Measurements from ENCODE around the gene SYNE2.
"Not testable (repeated sequence)": the region's sequence is repeated elsewhere in the genome, so short reads cannot be mapped to it uniquely, and the experiment has no call there.

Gene SYNE2

GRCh38 chr14:64209444-64210131 is 356.8 kb downstream of the SYNE2 start:
- TF ChIP-seq CTCF (IDR thresholded peaks at IDR 0.05; ENCODE audit: low read depth, low read length, missing control alignments) = no peak
- H3K4me3 ChIP-seq (ENCODE audit: low read depth, low read length) = no peak overlapping the region
- no peak for DNase-seq (ENCODE audit: low read depth)

GRCh38 chr14:64210216-64210615 is 357.4 kb downstream of the SYNE2 start:
- H3K4me3 ChIP-seq (ENCODE audit: low read depth, low read length) = no peak overlapping the region
- no peak for TF ChIP-seq CTCF (IDR thresholded peaks at IDR 0.05; ENCODE audit: low read depth, low read length, missing control alignments)
- no peak for DNase-seq (ENCODE audit: low read depth)

- DNase-seq (ENCODE audit: low read depth) = not testable (repeated sequence)
Measured at GRCh38 chr14:64210912-64211311, 358.1 kb downstream of the SYNE2 start.

GRCh38 chr14:64212666-64213065 is 359.9 kb downstream of the SYNE2 start:
- TF ChIP-seq CTCF (IDR thresholded peaks at IDR 0.05; ENCODE audit: low read depth, low read length, missing control alignments) = no peak
- DNase-seq (ENCODE audit: low read depth) = no peak
- H3K4me3 ChIP-seq (ENCODE audit: low read depth, low read length) = no peak overlapping the region

More at GRCh38 chr14:64210912-64211311, 358.1 kb downstream of the SYNE2 start:
- not testable (repeated sequence) for H3K4me3 ChIP-seq (ENCODE audit: low read depth, low read length)

GRCh38 chr14:64213086-64213485 is 360.3 kb downstream of the SYNE2 start:
- DNase-seq (ENCODE audit: low read depth) = no peak
- TF ChIP-seq CTCF (IDR thresholded peaks at IDR 0.05; ENCODE audit: low read depth, low read length, missing control alignments) = no peak
- H3K4me3 ChIP-seq (ENCODE audit: low read depth, low read length) = no peak overlapping the region

- DNase-seq (ENCODE audit: low read depth) = no peak
- TF ChIP-seq CTCF (IDR thresholded peaks at IDR 0.05; ENCODE audit: low read depth, low read length, missing control alignments) = no peak
- H3K4me3 ChIP-seq (ENCODE audit: low read depth, low read length) = no peak overlapping the region
Measured at GRCh38 chr14:64213853-64214570, 361.2 kb downstream of the SYNE2 start.

GRCh38 chr14:64215274-64215673 is 362.5 kb downstream of the SYNE2 start:
- DNase-seq (ENCODE audit: low read depth) = no peak
- no peak overlapping the region for H3K4me3 ChIP-seq (ENCODE audit: low read depth, low read length)
- TF ChIP-seq CTCF (IDR thresholded peaks at IDR 0.05; ENCODE audit: low read depth, low read length, missing control alignments) = no peak
